Uterus (tissue), 2 donors: ENCODE measurements around the gene BCKDHB.

ENCODE experiments used
- POLR2A ChIP-seq, 2 donors: fragments of 450-650 bp; IDR thresholded peaks; one replicate each; pipeline ENCODE4 v1.6.1; 2016; ENCODE audit warnings: antibody characterized with exemption in 2 of 2, mild to moderate bottlenecking in 1 of 2, moderate library complexity in 1 of 2
- TF ChIP-seq, protein P1 (sequence below), 4 experiments: fragments of 200-600 bp in 2 of 4; fragments of 450-650 bp in 2 of 4; sonication (generic) in 2 of 4; IDR thresholded peaks; one replicate each; pipeline ENCODE4 v1.5.1; 2016 to 2019; ENCODE audit warnings: antibody characterized with exemption in 4 of 4, mild to moderate bottlenecking in 2 of 4, moderate library complexity in 1 of 4

DNA sequence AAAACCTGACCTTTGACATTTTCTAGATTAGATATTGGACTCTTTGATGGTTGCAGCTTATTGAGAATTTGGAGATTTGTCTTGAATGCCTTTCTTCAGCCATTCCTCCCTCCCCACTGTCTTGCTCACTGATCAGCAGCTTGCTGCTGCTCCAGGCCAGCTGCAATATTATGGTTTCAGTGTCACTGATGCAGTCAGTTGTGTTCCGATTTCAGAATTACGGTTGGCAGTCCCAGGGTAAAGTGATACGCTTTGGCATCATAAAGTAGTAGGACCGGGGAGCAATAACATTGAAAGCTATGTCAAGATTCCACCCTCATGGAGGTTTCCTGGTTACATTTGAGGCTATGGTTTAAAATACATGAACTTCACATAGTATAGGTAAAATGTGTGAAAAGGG is 152.6 kb downstream of the BCKDHB start:
- TF ChIP-seq, protein P1, sequence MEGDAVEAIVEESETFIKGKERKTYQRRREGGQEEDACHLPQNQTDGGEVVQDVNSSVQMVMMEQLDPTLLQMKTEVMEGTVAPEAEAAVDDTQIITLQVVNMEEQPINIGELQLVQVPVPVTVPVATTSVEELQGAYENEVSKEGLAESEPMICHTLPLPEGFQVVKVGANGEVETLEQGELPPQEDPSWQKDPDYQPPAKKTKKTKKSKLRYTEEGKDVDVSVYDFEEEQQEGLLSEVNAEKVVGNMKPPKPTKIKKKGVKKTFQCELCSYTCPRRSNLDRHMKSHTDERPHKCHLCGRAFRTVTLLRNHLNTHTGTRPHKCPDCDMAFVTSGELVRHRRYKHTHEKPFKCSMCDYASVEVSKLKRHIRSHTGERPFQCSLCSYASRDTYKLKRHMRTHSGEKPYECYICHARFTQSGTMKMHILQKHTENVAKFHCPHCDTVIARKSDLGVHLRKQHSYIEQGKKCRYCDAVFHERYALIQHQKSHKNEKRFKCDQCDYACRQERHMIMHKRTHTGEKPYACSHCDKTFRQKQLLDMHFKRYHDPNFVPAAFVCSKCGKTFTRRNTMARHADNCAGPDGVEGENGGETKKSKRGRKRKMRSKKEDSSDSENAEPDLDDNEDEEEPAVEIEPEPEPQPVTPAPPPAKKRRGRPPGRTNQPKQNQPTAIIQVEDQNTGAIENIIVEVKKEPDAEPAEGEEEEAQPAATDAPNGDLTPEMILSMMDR (IDR thresholded peaks at IDR 0.05), result no peak
- no peak for TF ChIP-seq POLR2A (IDR thresholded peaks at IDR 0.05)
